K562 (cell line): ENCODE results near the gene GLI3. TPM values are rescaled to one million over a fixed set of nuclear protein-coding genes. Genes with fewer than 3 reads are reported as not detected.

Source experiments
- ATAC-seq: fragments of 200-7000 bp; cut with Tn5 transposase; 3 replicates; pipeline ENCODE4 v1.9.1; 2020; ENCODE audit warnings: moderate library complexity
- BruUV-seq: library from RNA; stranded (reverse); fragments of 400-500 nt; replicated peaks from 2 replicates; lab custom pipeline; 2021; lab: Mats Ljungman, UMichigan
- CTCF ChIA-PET: fragments of 300-600 bp; formaldehyde crosslinking; extraction: SDS; loops from one replicate; lab custom pipeline; 2021; ENCODE audit warnings: low intra/inter-chr PET ratio; lab: Yijun Ruan, JAX
- POLR2A ChIA-PET: fragments of 300-600, 350-650 bp; sonication (Branson Sonifier 250); formaldehyde crosslinking; extraction: SDS; loops from one replicate; lab custom pipeline; 2021; ENCODE audit warnings: antibody characterized with exemption, inconsistent platforms; lab: Yijun Ruan, JAX
- DNase-seq, 4 experiments: peaks; one replicate each; pipeline versions ENCODE4 v3.0.0 to v3.0.0-alpha.2; 2011 to 2018; ENCODE audit warnings: low spot score in 3 of 4, mixed read lengths in 3 of 4; ENCODE audit errors: extremely low read depth in 1 of 4
- FAIRE-seq: peaks from 2 replicates; lab custom pipeline; 2011; peaks lifted over from hg19 to GRCh38; lab: Jason Lieb, UNC
- H2AFZ ChIP-seq: 2 replicates; pipeline ENCODE4 v1.6.0; 2011; ENCODE audit warnings: low read depth, low read length, control low read depth, inconsistent platforms
- H3K27ac ChIP-seq: fragments of 200-600 bp; 3 replicates; pipeline ENCODE4 v1.8.0; 2011; ENCODE audit warnings: low read depth, mild to moderate bottlenecking, control low read depth, inconsistent platforms, low read length, moderate library complexity, mixed read lengths; ENCODE audit errors: extremely low read depth
- H3K27me3 ChIP-seq, 2 experiments: fragments of 300-600 bp in 1 of 2; 2 replicates in 1 of 2; 3 replicates in 1 of 2; pipeline versions ENCODE4 v1.6.0 to v1.8.0; 2011; ENCODE audit warnings: inconsistent platforms in 2 of 2, low read length in 2 of 2, mild to moderate bottlenecking in 1 of 2, mixed read lengths in 1 of 2, moderate library complexity in 1 of 2; ENCODE audit not compliant: control insufficient read depth in 2 of 2, insufficient read depth in 2 of 2
- H3K36me3 ChIP-seq: fragments of 300-600 bp; 3 replicates; pipeline ENCODE4 v1.8.0; 2011; ENCODE audit warnings: mild to moderate bottlenecking, low read length, inconsistent platforms; ENCODE audit not compliant: control insufficient read depth, insufficient read depth
- H3K4me1 ChIP-seq, 2 experiments: fragments of 200-600 bp in 1 of 2; replicated peaks in 1 of 2; 2 replicates in 1 of 2; 3 replicates in 1 of 2; pipeline versions ENCODE4 v1.5.1 to v1.8.0; 2011; ENCODE audit warnings: inconsistent platforms in 2 of 2, low read length in 2 of 2, mild to moderate bottlenecking in 1 of 2, mixed read lengths in 1 of 2, moderate library complexity in 1 of 2; ENCODE audit not compliant: control insufficient read depth in 2 of 2, insufficient read depth in 2 of 2
- H3K4me2 ChIP-seq: 2 replicates; pipeline ENCODE4 v1.6.1; 2011; ENCODE audit warnings: low read length, control low read depth, inconsistent platforms, mixed read lengths; ENCODE audit not compliant: insufficient read depth
- H3K4me3 ChIP-seq: fragments of 200-600 bp; sonication (generic), shearing (Covaris generic); 2 replicates; pipeline ENCODE4 v1.5.1; 2016; ENCODE audit warnings: control low read depth, inconsistent platforms
- H3K79me2 ChIP-seq: fragments of 200-600 bp; 3 replicates; pipeline ENCODE4 v1.8.0; 2011; ENCODE audit warnings: low read length, inconsistent platforms; ENCODE audit not compliant: control insufficient read depth, insufficient read depth
- H3K9ac ChIP-seq, 2 experiments: 2 replicates each; pipeline versions ENCODE4 v1.6.0 to v1.6.1; 2011; ENCODE audit warnings: low read depth in 2 of 2, low read length in 2 of 2, control low read depth in 1 of 2, inconsistent platforms in 1 of 2, mild to moderate bottlenecking in 1 of 2, mixed read lengths in 1 of 2; ENCODE audit not compliant: insufficient read depth in 1 of 2
- H3K9me1 ChIP-seq: one replicate; pipeline ENCODE4 v1.6.0; 2011; ENCODE audit warnings: inconsistent platforms, mild to moderate bottlenecking, low read length, moderate library complexity; ENCODE audit not compliant: control insufficient read depth, insufficient read depth
- H3K9me3 ChIP-seq: replicated peaks from 2 replicates; pipeline ENCODE4 v1.5.1; 2011; ENCODE audit warnings: low read depth, low read length, inconsistent platforms; ENCODE audit not compliant: control insufficient read depth, insufficient read depth
- H4K20me1 ChIP-seq: replicated peaks from 2 replicates; pipeline ENCODE4 v1.6.1; 2011; ENCODE audit warnings: low read length, inconsistent platforms, mixed read lengths; ENCODE audit not compliant: control insufficient read depth, insufficient read depth
- LEF1 ChIP-seq: fragments of 450-650 bp; IDR thresholded peaks from 2 replicates; pipeline ENCODE4 v1.6.1; 2016; ENCODE audit warnings: mild to moderate bottlenecking
- NFIC ChIP-seq: fragments of 450-650 bp; IDR thresholded peaks from 2 replicates; pipeline ENCODE4 v1.6.1; 2017; ENCODE audit warnings: mild to moderate bottlenecking, inconsistent platforms
- NR4A1 ChIP-seq, 2 experiments: fragments of 250-450 bp in 1 of 2; fragments of 450-650 bp in 1 of 2; sonication (Bioruptor Pico) in 1 of 2; IDR thresholded peaks; 2 replicates each; pipeline versions ENCODE4 v1.4.0 to v1.6.1; 2016 to 2020; ENCODE audit warnings: mild to moderate bottlenecking in 2 of 2, missing compliant biosample characterization in 1 of 2, missing genetic modification characterization in 1 of 2, moderate library complexity in 1 of 2
- SRSF7 ChIP-seq: fragments of 200-400 bp; formaldehyde crosslinking; optimal IDR thresholded peaks from 2 replicates; pipeline ENCODE3; 2017; ENCODE audit warnings: mild to moderate bottlenecking, low read depth, low read length
- WGBS: fragments of 100-300 bp; shearing (Covaris generic); methylation state at CpG from one replicate; pipeline ENCODE4 v1.1.6; 2016; ENCODE audit warnings: low coverage, mixed read lengths; ENCODE audit not compliant: insufficient coverage; ENCODE audit errors: missing lambda C conversion rate; 5-methylcytosine and 5-hydroxymethylcytosine counted together
- in situ Hi-C: fragments of 300-500 bp; cut with MboI; formaldehyde crosslinking; loops from 4 replicates; pipeline ENCODE4 v1.15.0; 2018; ENCODE audit warnings: inconsistent platforms, mixed read lengths
- intact Hi-C: fragments of 100-400 bp; cut with micrococcal nuclease; formaldehyde crosslinking; loops from 2 replicates; pipeline ENCODE4 v1.14.2; 2022
- polyA plus RNA-seq, 8 experiments: library from polyadenylated mRNA; depleted of rRNA in 4 of 8; stranded (reverse) in 5 of 8; unstranded in 3 of 8; fragments of >200 nt; fragmentation: Nextera tagmentation in 2 of 8; fragmentation: Illumina TruSeq in 1 of 8; extraction: Ambion mirVana in 2 of 8; extraction: Trizol in 1 of 8; gene quantifications; 2 replicates each; pipeline versions ENCODE4 v1.2.1 to v1.2.3, GENCODE V29; 2011 to 2014; ENCODE audit warnings: inconsistent platforms in 1 of 8, missing spikeins in 1 of 8
- total RNA-seq, 7 experiments: library from RNA; depleted of rRNA in 6 of 7; stranded (reverse); fragments of >200 nt in 6 of 7; fragmentation: Illumina TruSeq in 2 of 7; extraction: Trizol in 2 of 7; gene quantifications; 2 replicates each; pipeline versions ENCODE4 v1.2.1 to v1.2.3, GENCODE V29; 2011 to 2021; ENCODE audit warnings: low replicate concordance in 1 of 7

The GLI3 gene
- total and polyA plus RNA-seq, 9 of the 15 experiments (the other 6 are each of a cell fraction or from before 2014, with no cell fraction given) = 0.01 to 0.18 (median 0.07) TPM; not detected in 6

DNA sequence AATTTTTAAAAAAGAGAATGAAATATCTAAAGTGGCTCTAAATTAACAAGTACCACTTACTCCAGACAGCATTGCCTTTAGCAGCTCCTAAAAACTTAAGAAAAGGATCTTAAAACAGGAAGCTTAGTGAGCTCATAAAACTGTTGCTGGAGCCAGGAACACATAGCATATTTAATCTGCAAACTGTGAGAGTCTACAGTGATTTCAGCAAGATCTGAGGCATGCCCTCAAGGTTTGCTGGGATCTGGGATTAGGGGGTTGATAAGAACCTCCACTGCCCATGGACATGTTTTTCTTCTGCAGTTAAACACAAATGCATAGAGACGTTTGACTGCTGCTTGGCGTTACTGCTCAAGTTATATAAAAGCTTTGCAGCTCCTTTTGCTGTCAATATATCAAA lies 3.8 kb downstream of the GLI3 start:
- no peak for FAIRE-seq
- no peak overlapping the region for H3K27ac ChIP-seq
- 3% methylated on average over 2 of the region's 2 CpGs for WGBS
- H3K4me2 ChIP-seq = no peak overlapping the region
- no peak for DNase-seq
- TF ChIP-seq LEF1 (no peak), SRSF7 (no peak)
- no peak overlapping the region for H2AFZ ChIP-seq
- H3K27me3 ChIP-seq = peaks cover 5 to 19% of the 10 kb centered on the region in 2 experiments; a peak in 4 of 5 replicates
- in situ Hi-C loops (no loop called here), intact Hi-C loops (no loop called here)
- no peaks in the 10 kb centered on the region for H3K9me3 ChIP-seq
- H3K9me1 ChIP-seq = no peaks in the 10 kb centered on the region
- H3K4me3 ChIP-seq = no peak overlapping the region
- no peaks in the 10 kb centered on the region for H3K36me3 ChIP-seq
- no TSS peak for BruUV-seq
- POLR2A ChIA-PET = interaction anchor here (1.3 kb wide), 1 partner anchor 12 kb away, joined by 3 read pairs; no protein-coding TSS in a partner anchor
- peaks cover 0 to 16% of the 10 kb centered on the region in 2 experiments; a peak in 2 of 5 replicates for H3K4me1 ChIP-seq
- ATAC-seq = no peak
- CTCF ChIA-PET = no interaction called here
- no peak overlapping the region for H3K9ac ChIP-seq
- H3K79me2 ChIP-seq = no peaks in the 10 kb centered on the region
- H4K20me1 ChIP-seq = no peaks in the 10 kb centered on the region

DNA sequence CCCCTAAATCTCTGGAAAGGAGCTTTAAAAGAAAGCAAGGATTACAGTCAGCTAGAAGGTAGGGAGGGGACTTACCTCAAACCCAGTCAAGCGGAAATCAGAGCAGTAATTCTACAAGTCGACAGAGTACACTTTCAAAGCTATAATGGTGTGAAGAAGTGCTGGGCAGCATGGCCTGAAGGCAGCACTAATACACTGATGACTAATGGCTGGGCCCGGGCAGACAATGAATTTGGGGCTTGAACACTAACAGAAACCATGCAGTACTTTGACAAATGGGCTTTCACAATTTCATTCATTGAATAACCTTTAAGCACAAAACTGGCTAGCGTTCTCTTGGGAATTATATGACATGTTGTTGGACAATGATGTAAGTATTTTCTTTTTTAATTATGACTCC lies 4.7 kb downstream of the GLI3 start:
- intact Hi-C loops = no loop called here
- ATAC-seq (no peak), FAIRE-seq (no peak)

More for the DNA sequence above, 4.7 kb downstream of the GLI3 start:
- DNase-seq = no peak
- no peak for TF ChIP-seq NFIC
- TF ChIP-seq NR4A1 (CRISPR knock-in tag; IDR thresholded peaks at IDR 0.05) = no peak
- no peak for TF ChIP-seq NR4A1 (tag; IDR thresholded peaks at IDR 0.05)
- TF ChIP-seq, all 486 proteins: peak for 0
- CTCF ChIA-PET = no interaction called here
- H3K4me3 ChIP-seq = no peak overlapping the region
- H3K9me3 ChIP-seq = no peaks in the 10 kb centered on the region
- H3K4me2 ChIP-seq = no peak overlapping the region
- in situ Hi-C loops = no loop called here
- peaks cover 0 to 16% of the 10 kb centered on the region in 2 experiments; a peak in 2 of 5 replicates for H3K4me1 ChIP-seq
- H3K27ac ChIP-seq = no peak overlapping the region
- 0% methylated on average over 4 of the region's 4 CpGs for WGBS
- POLR2A ChIA-PET = no interaction called here
- H3K9me1 ChIP-seq = no peaks in the 10 kb centered on the region
- H3K9ac ChIP-seq = no peak overlapping the region
- peaks cover 7 to 24% of the 10 kb centered on the region in 2 experiments; a peak in 4 of 5 replicates for H3K27me3 ChIP-seq
- H4K20me1 ChIP-seq = no peaks in the 10 kb centered on the region
- H3K36me3 ChIP-seq = no peaks in the 10 kb centered on the region
- H2AFZ ChIP-seq = no peak overlapping the region
- no peaks in the 10 kb centered on the region for H3K79me2 ChIP-seq
- no TSS peak for BruUV-seq
